ENCODE results near the gene GRSF1. TPM values are rescaled to one million over a fixed set of nuclear protein-coding genes. Genes with fewer than 3 reads are reported as not detected.

GRSF1 gene
- polyA plus RNA-seq, 3 donors = 29.1 to 95.9 (median 93.6) TPM

DNA sequence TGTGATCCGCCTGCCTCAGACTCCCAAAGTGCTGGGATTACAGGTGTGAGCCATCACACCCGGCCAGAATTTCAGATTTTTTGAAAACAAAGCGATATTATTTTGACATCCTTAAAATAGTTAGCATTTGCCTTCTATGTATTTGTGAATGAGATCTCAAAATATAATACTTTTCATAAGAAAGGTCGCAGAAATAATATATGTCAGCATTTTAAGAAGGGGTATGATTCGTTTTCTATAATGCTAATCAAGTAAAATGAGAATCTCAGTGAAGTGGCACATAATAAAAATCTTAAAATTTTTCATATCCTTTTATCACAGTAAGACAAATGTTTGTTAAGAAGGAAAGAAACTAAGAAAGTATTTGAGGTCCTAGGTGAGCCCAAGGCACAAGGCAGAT, 52.2 kb downstream of the GRSF1 start:
- H3K27me3 Mint-ChIP-seq (ENCODE audit: low read depth in 3 of 3) = no peaks in the 10 kb centered on the region
- intact Hi-C loops (cut with micrococcal nuclease) = no loop called here

DNA sequence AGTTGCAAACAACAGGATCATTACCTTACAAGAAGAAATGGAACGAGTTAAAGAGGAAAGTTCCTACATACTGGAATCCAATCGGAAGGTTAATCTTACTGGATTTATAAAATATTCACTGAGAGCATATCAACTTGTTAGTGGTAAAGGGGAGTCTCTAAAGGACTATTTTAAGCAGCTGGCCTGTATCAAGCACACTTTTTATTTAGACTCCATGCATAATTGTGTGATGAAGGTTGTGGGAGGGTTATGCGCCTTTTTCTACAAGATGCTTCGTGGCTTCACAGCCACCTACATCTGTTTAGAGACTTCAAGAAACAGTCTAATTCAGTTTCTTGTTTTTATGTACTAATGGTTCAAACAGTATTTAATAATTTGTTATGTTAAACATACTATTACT, 56.6 kb downstream of the GRSF1 start:
- Mint-ChIP-seq H3K9me3 (no peaks in the 10 kb centered on the region), H3K4me1 (no peaks in the 10 kb centered on the region), H3K27me3 (ENCODE audit: low read depth in 3 of 3) (peaks cover 0 to 1% (median 0%) of the 10 kb centered on the region in 3 donors), H3K27ac (no peak overlapping the region), H3K4me3 (no peak overlapping the region), H3K36me3 (peaks cover 59 to 63% of the 10 kb centered on the region in 2 donors)
- H3K4me1 ChIP-seq (ENCODE audit: control insufficient read depth in 1 of 2, insufficient read depth in 2 of 2, low read length in 2 of 2) = no peaks in the 10 kb centered on the region
- peaks cover 42 to 77% of the 10 kb centered on the region in 2 donors for H3K36me3 ChIP-seq (replicated peaks in 1 of 2; ENCODE audit: control insufficient read depth in 1 of 2, insufficient read depth in 2 of 2, low read length in 2 of 2)
- H3K9me3 ChIP-seq (replicated peaks in 1 of 2; ENCODE audit: control insufficient read depth in 1 of 2, insufficient read depth in 1 of 2, low read length in 2 of 2) = no peaks in the 10 kb centered on the region
- WGBS (ENCODE audit: insufficient coverage) = no CpG with 5 or more reads among the region's 4 CpGs
- TF ChIP-seq, protein P1, sequence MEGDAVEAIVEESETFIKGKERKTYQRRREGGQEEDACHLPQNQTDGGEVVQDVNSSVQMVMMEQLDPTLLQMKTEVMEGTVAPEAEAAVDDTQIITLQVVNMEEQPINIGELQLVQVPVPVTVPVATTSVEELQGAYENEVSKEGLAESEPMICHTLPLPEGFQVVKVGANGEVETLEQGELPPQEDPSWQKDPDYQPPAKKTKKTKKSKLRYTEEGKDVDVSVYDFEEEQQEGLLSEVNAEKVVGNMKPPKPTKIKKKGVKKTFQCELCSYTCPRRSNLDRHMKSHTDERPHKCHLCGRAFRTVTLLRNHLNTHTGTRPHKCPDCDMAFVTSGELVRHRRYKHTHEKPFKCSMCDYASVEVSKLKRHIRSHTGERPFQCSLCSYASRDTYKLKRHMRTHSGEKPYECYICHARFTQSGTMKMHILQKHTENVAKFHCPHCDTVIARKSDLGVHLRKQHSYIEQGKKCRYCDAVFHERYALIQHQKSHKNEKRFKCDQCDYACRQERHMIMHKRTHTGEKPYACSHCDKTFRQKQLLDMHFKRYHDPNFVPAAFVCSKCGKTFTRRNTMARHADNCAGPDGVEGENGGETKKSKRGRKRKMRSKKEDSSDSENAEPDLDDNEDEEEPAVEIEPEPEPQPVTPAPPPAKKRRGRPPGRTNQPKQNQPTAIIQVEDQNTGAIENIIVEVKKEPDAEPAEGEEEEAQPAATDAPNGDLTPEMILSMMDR (IDR thresholded peaks at IDR 0.05) = no peak
- H3K27me3 ChIP-seq (ENCODE audit: control insufficient read depth in 2 of 2, insufficient read depth in 2 of 2, low read length in 2 of 2) = no peaks in the 10 kb centered on the region
- DNase-seq = no peak
- H3K27ac ChIP-seq (ENCODE audit: low read depth in 1 of 2, low read length in 2 of 2) = no peak overlapping the region
- no peak overlapping the region for H3K4me3 ChIP-seq (replicated peaks in 1 of 3; ENCODE audit: low read depth in 2 of 3, low read length in 3 of 3)
- H2AFZ ChIP-seq (ENCODE audit: insufficient read depth, low read depth, low read length, poor library complexity, severe bottlenecking) = no peak overlapping the region
- H3K9ac ChIP-seq (ENCODE audit: insufficient read depth, low read length, poor library complexity, severe bottlenecking) = no peak overlapping the region
- H3K4me2 ChIP-seq (replicated peaks; ENCODE audit: extremely low read depth, low read length, poor library complexity, severe bottlenecking) = no peak overlapping the region
- intact Hi-C loops (cut with micrococcal nuclease) = no loop called here
- no peaks in the 10 kb centered on the region for H4K20me1 ChIP-seq (ENCODE audit: insufficient read depth, low read length)
- H3K79me2 ChIP-seq (ENCODE audit: insufficient read depth, low read length) = no peaks in the 10 kb centered on the region

More for the DNA sequence above, 52.2 kb downstream of the GRSF1 start:
- no peak overlapping the region for H3K27ac ChIP-seq (ENCODE audit: low read depth in 1 of 2, low read length in 2 of 2)
- no peak overlapping the region for H3K4me2 ChIP-seq (replicated peaks; ENCODE audit: extremely low read depth, low read length, poor library complexity, severe bottlenecking)
- Mint-ChIP-seq H3K4me3 (no peak overlapping the region), H3K4me1 (no peaks in the 10 kb centered on the region), H3K36me3 (peaks cover 60 to 63% of the 10 kb centered on the region in 2 donors), H3K9me3 (no peaks in the 10 kb centered on the region), H3K27ac (no peak overlapping the region)
- H3K27me3 ChIP-seq (ENCODE audit: control insufficient read depth in 2 of 2, insufficient read depth in 2 of 2, low read length in 2 of 2) = no peaks in the 10 kb centered on the region
- H3K9ac ChIP-seq (ENCODE audit: insufficient read depth, low read length, poor library complexity, severe bottlenecking) = no peak overlapping the region
- no peak for DNase-seq
- no peaks in the 10 kb centered on the region for H3K4me1 ChIP-seq (ENCODE audit: control insufficient read depth in 1 of 2, insufficient read depth in 2 of 2, low read length in 2 of 2)
- no peak overlapping the region for H3K4me3 ChIP-seq (replicated peaks in 1 of 3; ENCODE audit: low read depth in 2 of 3, low read length in 3 of 3)
- peaks cover 45 to 78% of the 10 kb centered on the region in 2 donors for H3K36me3 ChIP-seq (replicated peaks in 1 of 2; ENCODE audit: control insufficient read depth in 1 of 2, insufficient read depth in 2 of 2, low read length in 2 of 2)
- no CpG with 5 or more reads among the region's 5 CpGs for WGBS (ENCODE audit: insufficient coverage)
- H2AFZ ChIP-seq (ENCODE audit: insufficient read depth, low read depth, low read length, poor library complexity, severe bottlenecking) = no peak overlapping the region
- no peaks in the 10 kb centered on the region for H3K79me2 ChIP-seq (ENCODE audit: insufficient read depth, low read length)
- H3K9me3 ChIP-seq (replicated peaks in 1 of 2; ENCODE audit: control insufficient read depth in 1 of 2, insufficient read depth in 1 of 2, low read length in 2 of 2) = no peaks in the 10 kb centered on the region
- H4K20me1 ChIP-seq (ENCODE audit: insufficient read depth, low read length) = no peaks in the 10 kb centered on the region
- TF ChIP-seq, protein P1 (IDR thresholded peaks at IDR 0.05) = no peak

Measured in CD14-positive monocyte (primary cell).